Lower lobe of right lung (tissue), 2 donors: ENCODE data around the gene DIP2C. TPM values are rescaled to one million over a fixed set of nuclear protein-coding genes. Genes with fewer than 3 reads are reported as not detected.
A peak's percentile ranks its signal among the peaks of the same experiment; 100 is the strongest.

ENCODE experiments used
- ATAC-seq, 2 donors: fragments of 200-7000 bp; cut with Tn5 transposase; one replicate each; pipeline ENCODE4 v1.9.1; 2020 to 2022; ENCODE audit warnings: mild to moderate bottlenecking in 2 of 2, moderate library complexity in 2 of 2
- DNase-seq: peaks from one replicate; pipeline ENCODE4 v3.0.0-alpha.2; 2020
- H3K27ac ChIP-seq: fragments of 200-600 bp; one replicate; pipeline ENCODE4 v1.8.0; 2022
- H3K27me3 ChIP-seq: fragments of 200-600 bp; one replicate; pipeline ENCODE4 v1.8.0; 2022; ENCODE audit warnings: low read depth
- H3K36me3 ChIP-seq: fragments of 200-600 bp; one replicate; pipeline ENCODE4 v1.8.0; 2022; ENCODE audit warnings: mild to moderate bottlenecking
- H3K4me1 ChIP-seq: fragments of 200-600 bp; one replicate; pipeline ENCODE4 v1.8.0; 2022
- H3K4me3 ChIP-seq: fragments of 200-600 bp; one replicate; pipeline ENCODE4 v1.8.0; 2022; ENCODE audit warnings: mild to moderate bottlenecking
- H3K9me3 ChIP-seq: fragments of 200-600 bp; one replicate; pipeline ENCODE4 v1.8.0; 2022
- intact Hi-C: fragments of 100-400 bp; cut with DNase I; formaldehyde crosslinking; loops from one replicate; pipeline ENCODE4 v1.11.0; 2022
- total RNA-seq: library from RNA; stranded (reverse); fragmentation: NEBNext Ultra II Directional; extraction: Animal tissue kit (Norgen Biotek cat#: 25700); gene quantifications from one replicate; pipeline ENCODE4 v1.2.1, GENCODE V29; 2021
- TF ChIP-seq, protein P1 (sequence below): fragments of 200-600 bp; IDR thresholded peaks from one replicate; pipeline ENCODE4 v1.8.0; 2022; ENCODE audit warnings: antibody characterized with exemption, mild to moderate bottlenecking
- donor health status: DM: no; HTN: yes; CAD: no; lungs with severe emphysema.

The DIP2C gene
- total RNA-seq, 1 donor from 2014 or later: 15.1 TPM

GRCh38 chr10:387593-387891 lies 301.9 kb downstream of the DIP2C start:
- H3K36me3 ChIP-seq: peaks cover 56% of the 10 kb centered on the region

GRCh38 chr10:386771-387592 lies 302.5 kb downstream of the DIP2C start:
- TF ChIP-seq, protein P1, sequence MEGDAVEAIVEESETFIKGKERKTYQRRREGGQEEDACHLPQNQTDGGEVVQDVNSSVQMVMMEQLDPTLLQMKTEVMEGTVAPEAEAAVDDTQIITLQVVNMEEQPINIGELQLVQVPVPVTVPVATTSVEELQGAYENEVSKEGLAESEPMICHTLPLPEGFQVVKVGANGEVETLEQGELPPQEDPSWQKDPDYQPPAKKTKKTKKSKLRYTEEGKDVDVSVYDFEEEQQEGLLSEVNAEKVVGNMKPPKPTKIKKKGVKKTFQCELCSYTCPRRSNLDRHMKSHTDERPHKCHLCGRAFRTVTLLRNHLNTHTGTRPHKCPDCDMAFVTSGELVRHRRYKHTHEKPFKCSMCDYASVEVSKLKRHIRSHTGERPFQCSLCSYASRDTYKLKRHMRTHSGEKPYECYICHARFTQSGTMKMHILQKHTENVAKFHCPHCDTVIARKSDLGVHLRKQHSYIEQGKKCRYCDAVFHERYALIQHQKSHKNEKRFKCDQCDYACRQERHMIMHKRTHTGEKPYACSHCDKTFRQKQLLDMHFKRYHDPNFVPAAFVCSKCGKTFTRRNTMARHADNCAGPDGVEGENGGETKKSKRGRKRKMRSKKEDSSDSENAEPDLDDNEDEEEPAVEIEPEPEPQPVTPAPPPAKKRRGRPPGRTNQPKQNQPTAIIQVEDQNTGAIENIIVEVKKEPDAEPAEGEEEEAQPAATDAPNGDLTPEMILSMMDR: no peak
- H3K4me3 ChIP-seq: no peak overlapping the region

More at GRCh38 chr10:387593-387891, 301.9 kb downstream of the DIP2C start:
- TF ChIP-seq, protein P1: no peak
- no peak overlapping the region for H3K27ac ChIP-seq
- ATAC-seq (no peak), DNase-seq (no peak)
- intact Hi-C loops: no loop called here
- H3K4me1 ChIP-seq: no peaks in the 10 kb centered on the region
- no peaks in the 10 kb centered on the region for H3K27me3 ChIP-seq
- H3K9me3 ChIP-seq: no peaks in the 10 kb centered on the region
- no peak overlapping the region for H3K4me3 ChIP-seq

GRCh38 chr10:385571-386300 lies 303.7 kb downstream of the DIP2C start:
- Histone ChIP-seq H3K27me3 (no peaks in the 10 kb centered on the region), H3K36me3 (peaks cover 72% of the 10 kb centered on the region), H3K4me1 (no peaks in the 10 kb centered on the region), H3K27ac (no peak overlapping the region), H3K9me3 (no peaks in the 10 kb centered on the region), H3K4me3 (no peak overlapping the region)
- intact Hi-C loops: no loop called here
- no peak for DNase-seq
- TF ChIP-seq, protein P1: no peak
- ATAC-seq: no peak

More at GRCh38 chr10:386771-387592, 302.5 kb downstream of the DIP2C start:
- intact Hi-C loops: no loop called here
- H3K9me3 ChIP-seq: no peaks in the 10 kb centered on the region
- ATAC-seq (no peak), DNase-seq (no peak)
- peaks cover 62% of the 10 kb centered on the region for H3K36me3 ChIP-seq
- H3K27me3 ChIP-seq: no peaks in the 10 kb centered on the region
- H3K27ac ChIP-seq: no peak overlapping the region
- H3K4me1 ChIP-seq: no peaks in the 10 kb centered on the region

DNA sequence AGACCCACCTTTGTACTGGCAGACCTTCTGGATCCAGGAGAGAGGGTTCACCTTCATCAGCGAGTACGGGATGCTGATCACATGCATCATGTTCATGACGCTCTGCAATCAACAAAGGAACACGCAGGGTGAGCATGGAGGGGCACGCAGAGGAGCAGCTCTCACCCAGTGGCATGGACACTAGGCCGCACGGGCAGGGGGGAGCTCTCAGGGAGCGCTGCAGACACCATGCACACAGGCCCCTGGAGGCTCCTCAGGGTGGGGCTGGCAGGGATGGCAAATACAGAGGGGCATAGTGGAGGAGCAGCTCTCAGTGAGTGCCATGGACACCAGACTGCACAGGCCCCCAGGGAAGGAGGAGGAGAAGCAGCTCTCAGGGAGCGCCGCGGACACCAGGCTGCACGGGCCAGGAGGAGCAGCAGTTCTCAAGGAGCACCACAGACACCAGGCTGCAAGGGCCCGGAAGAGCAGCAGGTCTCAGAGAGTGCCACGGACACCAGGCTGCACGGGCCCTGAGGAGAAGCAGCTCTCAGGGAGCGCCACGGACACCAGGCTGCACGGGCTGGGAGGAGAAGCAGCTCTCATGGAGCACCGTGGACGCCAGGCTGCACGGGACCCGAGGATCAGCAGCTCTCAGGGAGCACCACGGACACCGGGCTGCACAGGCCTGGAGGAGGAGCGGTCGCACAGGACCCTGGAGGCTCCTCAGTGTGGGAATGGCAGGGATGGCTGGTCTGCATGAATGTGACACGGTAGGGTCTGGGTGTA lies 304.7 kb downstream of the DIP2C start:
- H3K27me3 ChIP-seq: no peaks in the 10 kb centered on the region
- TF ChIP-seq, protein P1: no peak
- intact Hi-C loops: no loop called here
- DNase-seq (no peak), ATAC-seq (peak in 1 of 2 donors; percentile 14)
- no peak overlapping the region for H3K27ac ChIP-seq
- H3K9me3 ChIP-seq: no peaks in the 10 kb centered on the region
- no peaks in the 10 kb centered on the region for H3K4me1 ChIP-seq
- H3K36me3 ChIP-seq: peaks cover 67% of the 10 kb centered on the region
- no peak overlapping the region for H3K4me3 ChIP-seq

DNA sequence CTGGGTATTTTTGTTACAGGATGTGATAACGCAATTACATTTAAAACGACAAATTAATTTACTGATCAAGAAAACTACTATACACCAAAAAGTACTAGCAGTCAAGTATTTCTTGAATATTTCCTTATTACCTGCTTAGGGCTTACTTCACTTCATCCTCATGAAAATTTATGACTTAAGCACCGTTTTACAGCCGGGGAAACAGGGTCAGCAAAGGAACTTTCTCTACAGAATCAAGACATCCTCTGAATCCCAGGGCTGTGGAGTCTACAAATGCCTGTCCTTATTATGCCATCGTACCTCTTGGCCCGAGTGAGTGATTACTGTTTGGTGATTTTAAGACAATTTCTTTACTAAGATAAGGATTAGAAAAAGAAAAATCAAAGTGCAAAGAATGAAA lies 305.9 kb downstream of the DIP2C start:
- Histone ChIP-seq H3K36me3 (peaks cover 65% of the 10 kb centered on the region), H3K27me3 (no peaks in the 10 kb centered on the region), H3K4me1 (no peaks in the 10 kb centered on the region), H3K4me3 (no peak overlapping the region), H3K9me3 (no peaks in the 10 kb centered on the region), H3K27ac (no peak overlapping the region)
- intact Hi-C loops: no loop called here
- ATAC-seq (no peak), DNase-seq (no peak)
- TF ChIP-seq, protein P1: no peak
